Colonic mucosa (tissue), 4 donors: ENCODE data around the gene C1QTNF9B. TPM values are rescaled to one million over a fixed set of nuclear protein-coding genes. Genes with fewer than 3 reads are reported as not detected.

Experiments used
- DNase-seq: peaks from one replicate; pipeline ENCODE4 v3.0.0-alpha.2; 2020
- H3K27ac ChIP-seq: fragments of 200-600 bp; one replicate; pipeline ENCODE4 v1.8.0; 2021
- H3K27me3 ChIP-seq: fragments of 200-600 bp; one replicate; pipeline ENCODE4 v1.8.0; 2021
- H3K36me3 ChIP-seq: fragments of 200-600 bp; one replicate; pipeline ENCODE4 v1.8.0; 2021
- H3K4me1 ChIP-seq: fragments of 200-600 bp; one replicate; pipeline ENCODE4 v1.8.0; 2021; ENCODE audit warnings: mild to moderate bottlenecking
- H3K4me3 ChIP-seq: fragments of 200-600 bp; one replicate; pipeline ENCODE4 v1.8.0; 2021
- H3K9ac ChIP-seq, 2 donors: one replicate each; pipeline ENCODE4 v1.7.0; 2013; ENCODE audit warnings: control low read depth in 2 of 2, low read depth in 2 of 2, low read length in 2 of 2
- H3K9me3 ChIP-seq: fragments of 200-600 bp; one replicate; pipeline ENCODE4 v1.8.0; 2021
- intact Hi-C: fragments of 100-400 bp; cut with DNase I; formaldehyde crosslinking; loops from one replicate; pipeline ENCODE4 v1.14.1; 2022
- total RNA-seq, 2 donors: library from RNA; stranded (reverse); fragmentation: NEBNext Ultra II Directional in 1 of 2; extraction: Animal tissue kit (Norgen Biotek cat#: 25700) in 1 of 2; gene quantifications; one replicate each; pipeline ENCODE4 v1.2.1, GENCODE V29; 2021
- TF ChIP-seq, protein P1 (sequence below): fragments of 200-600 bp; IDR thresholded peaks from one replicate; pipeline ENCODE4 v1.8.0; 2022; ENCODE audit warnings: antibody characterized with exemption, mild to moderate bottlenecking
- donor health status: healthy.
- donor health status: DM: no; HTN: no; CAD: no.
- donor health status: DM: no; HTN: no; CAD: no.

C1QTNF9B gene
- total RNA-seq, 2 donors from 2014 or later: 0.27 TPM; not detected in 1

DNA sequence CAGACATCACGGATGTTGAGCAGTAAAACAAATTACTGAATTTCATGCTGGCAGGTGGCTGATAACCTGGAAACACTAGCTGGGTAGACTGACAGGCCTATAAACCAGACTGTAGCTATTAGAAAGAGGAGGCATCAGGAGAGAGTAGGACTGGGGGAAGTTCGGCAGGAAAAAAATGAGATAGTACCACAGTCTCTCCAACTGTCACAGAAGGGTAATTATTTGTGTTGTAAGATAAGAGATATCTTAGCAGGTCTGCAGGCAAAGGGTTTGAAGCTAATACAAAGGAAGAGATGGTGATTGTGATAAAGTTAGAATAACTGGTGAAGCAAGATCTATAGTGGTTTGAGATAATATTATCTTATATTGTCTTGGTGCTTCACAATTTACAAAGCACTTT is 49.8 kb downstream of the C1QTNF9B start:
- no peak for DNase-seq
- Histone ChIP-seq H3K27ac (no peak overlapping the region), H3K36me3 (no peaks in the 10 kb centered on the region), H3K27me3 (no peaks in the 10 kb centered on the region), H3K9me3 (no peaks in the 10 kb centered on the region), H3K4me1 (no peaks in the 10 kb centered on the region), H3K9ac (no peak overlapping the region), H3K4me3 (no peak overlapping the region)
- intact Hi-C loops: no loop called here
- TF ChIP-seq, protein P1, sequence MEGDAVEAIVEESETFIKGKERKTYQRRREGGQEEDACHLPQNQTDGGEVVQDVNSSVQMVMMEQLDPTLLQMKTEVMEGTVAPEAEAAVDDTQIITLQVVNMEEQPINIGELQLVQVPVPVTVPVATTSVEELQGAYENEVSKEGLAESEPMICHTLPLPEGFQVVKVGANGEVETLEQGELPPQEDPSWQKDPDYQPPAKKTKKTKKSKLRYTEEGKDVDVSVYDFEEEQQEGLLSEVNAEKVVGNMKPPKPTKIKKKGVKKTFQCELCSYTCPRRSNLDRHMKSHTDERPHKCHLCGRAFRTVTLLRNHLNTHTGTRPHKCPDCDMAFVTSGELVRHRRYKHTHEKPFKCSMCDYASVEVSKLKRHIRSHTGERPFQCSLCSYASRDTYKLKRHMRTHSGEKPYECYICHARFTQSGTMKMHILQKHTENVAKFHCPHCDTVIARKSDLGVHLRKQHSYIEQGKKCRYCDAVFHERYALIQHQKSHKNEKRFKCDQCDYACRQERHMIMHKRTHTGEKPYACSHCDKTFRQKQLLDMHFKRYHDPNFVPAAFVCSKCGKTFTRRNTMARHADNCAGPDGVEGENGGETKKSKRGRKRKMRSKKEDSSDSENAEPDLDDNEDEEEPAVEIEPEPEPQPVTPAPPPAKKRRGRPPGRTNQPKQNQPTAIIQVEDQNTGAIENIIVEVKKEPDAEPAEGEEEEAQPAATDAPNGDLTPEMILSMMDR: no peak

GRCh38 chr13:23845105-23845725 is 52.1 kb downstream of the C1QTNF9B start:
- no peak overlapping the region for H3K27ac ChIP-seq
- no peaks in the 10 kb centered on the region for H3K27me3 ChIP-seq
- TF ChIP-seq, protein P1: no peak
- H3K36me3 ChIP-seq: no peaks in the 10 kb centered on the region
- H3K4me1 ChIP-seq: no peaks in the 10 kb centered on the region
- no peak for DNase-seq
- intact Hi-C loops: no loop called here
- H3K9ac ChIP-seq: no peak overlapping the region
- H3K4me3 ChIP-seq: no peak overlapping the region
- H3K9me3 ChIP-seq: no peaks in the 10 kb centered on the region

GRCh38 chr13:23844132-23844531 is 53.2 kb downstream of the C1QTNF9B start:
- Histone ChIP-seq H3K9me3 (no peaks in the 10 kb centered on the region), H3K9ac (no peak overlapping the region), H3K27ac (no peak overlapping the region), H3K27me3 (no peaks in the 10 kb centered on the region), H3K4me3 (no peak overlapping the region), H3K4me1 (no peaks in the 10 kb centered on the region), H3K36me3 (no peaks in the 10 kb centered on the region)
- intact Hi-C loops: no loop called here
- no peak for DNase-seq
- TF ChIP-seq, protein P1: no peak

DNA sequence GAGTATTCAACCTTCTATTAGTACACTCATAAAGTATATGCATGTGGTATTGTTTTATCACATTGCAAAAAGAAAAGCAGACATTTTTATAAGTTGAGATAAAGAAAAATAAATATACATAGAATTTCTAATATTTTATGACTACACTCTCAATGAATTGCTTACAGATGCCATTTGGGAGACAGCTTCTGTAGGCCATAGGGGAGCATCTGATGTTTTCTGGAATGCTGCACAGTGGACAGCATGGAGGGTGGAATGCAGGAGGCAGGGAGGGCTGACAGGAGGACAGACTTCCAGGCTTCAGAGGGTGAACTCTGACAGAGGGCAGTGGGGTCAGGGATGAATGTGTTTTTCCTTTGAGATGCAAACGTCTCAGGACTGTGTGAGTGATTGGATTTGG is 53.9 kb downstream of the C1QTNF9B start:
- no peaks in the 10 kb centered on the region for H3K36me3 ChIP-seq
- H3K9me3 ChIP-seq: no peaks in the 10 kb centered on the region
- H3K4me1 ChIP-seq: no peaks in the 10 kb centered on the region
- DNase-seq: no peak
- H3K4me3 ChIP-seq: no peak overlapping the region
- no peak overlapping the region for H3K9ac ChIP-seq
- no peak overlapping the region for H3K27ac ChIP-seq
- intact Hi-C loops: no loop called here
- TF ChIP-seq, protein P1: no peak
- no peaks in the 10 kb centered on the region for H3K27me3 ChIP-seq

GRCh38 chr13:23842406-23842805 is 54.9 kb downstream of the C1QTNF9B start:
- Histone ChIP-seq H3K9ac (no peak overlapping the region), H3K27ac (no peak overlapping the region), H3K27me3 (no peaks in the 10 kb centered on the region), H3K4me1 (no peaks in the 10 kb centered on the region), H3K36me3 (no peaks in the 10 kb centered on the region), H3K4me3 (no peak overlapping the region), H3K9me3 (no peaks in the 10 kb centered on the region)
- TF ChIP-seq, protein P1: no peak
- DNase-seq: no peak
- intact Hi-C loops: no loop called here

Other genes starting within 250 kb of the C1QTNF9B start
- 10 to 100 TPM; 25.9 to 33.0 TPM for gene MIPEP, start 8.1 kb downstream of the C1QTNF9B start, total RNA-seq